Common myeloid progenitor, CD34-positive (primary cell): Measurements from ENCODE around the gene UNC13A.

Experiments used
- CTCF ChIA-PET: fragments of 350-600 bp; sonication (Branson Sonifier 250); formaldehyde crosslinking; loops from one replicate; lab custom pipeline; 2021; ENCODE audit warnings: antibody characterized with exemption; lab: Charles Lee
- POLR2A ChIA-PET: fragments of 350-600 bp; sonication (Branson Sonifier 250); formaldehyde crosslinking; loops from one replicate; lab custom pipeline; 2021; ENCODE audit warnings: antibody characterized with exemption; lab: Charles Lee
- DNase-seq, 3 donors: peaks; one replicate each; pipeline versions ENCODE4 v3.0.0 to v3.0.0-alpha.2; 2013
- H3K27ac ChIP-seq, 2 experiments: 1 replicate in 1 of 2; 2 replicates in 1 of 2; pipeline ENCODE4 v1.7.0; 2013; ENCODE audit warnings: inconsistent platforms in 2 of 2, low read length in 2 of 2, mild to moderate bottlenecking in 2 of 2, low read depth in 1 of 2, moderate library complexity in 1 of 2; ENCODE audit not compliant: severe bottlenecking in 2 of 2, insufficient read depth in 1 of 2, poor library complexity in 1 of 2
- H3K27me3 ChIP-seq, 5 experiments: replicated peaks in 2 of 5; 1 replicate in 3 of 5; 2 replicates in 2 of 5; pipeline versions ENCODE4 v1.6.1 to v1.7.0; 2013; ENCODE audit warnings: low read length in 4 of 5, mild to moderate bottlenecking in 2 of 5, moderate library complexity in 2 of 5, inconsistent platforms in 1 of 5; ENCODE audit not compliant: insufficient read depth in 5 of 5, control insufficient read depth in 4 of 5
- H3K36me3 ChIP-seq, 4 experiments: 1 replicate in 2 of 4; 2 replicates in 2 of 4; pipeline versions ENCODE4 v1.6.1 to v1.7.0; 2013; ENCODE audit warnings: low read length in 3 of 4, control low read depth in 1 of 4, mild to moderate bottlenecking in 1 of 4; ENCODE audit not compliant: control insufficient read depth in 4 of 4, insufficient read depth in 4 of 4
- H3K4me1 ChIP-seq, 4 experiments: 1 replicate in 3 of 4; 2 replicates in 1 of 4; pipeline versions ENCODE4 v1.6.1 to v1.7.1; 2013; ENCODE audit warnings: low read length in 3 of 4, mild to moderate bottlenecking in 3 of 4, control low read depth in 1 of 4, inconsistent platforms in 1 of 4, moderate library complexity in 1 of 4; ENCODE audit not compliant: control insufficient read depth in 4 of 4, insufficient read depth in 4 of 4; ENCODE audit errors: control extremely low read depth in 1 of 4
- H3K4me3 ChIP-seq, 7 experiments: 1 replicate in 4 of 7; 2 replicates in 3 of 7; pipeline versions ENCODE4 v1.5.1 to v1.7.0; 2013; ENCODE audit warnings: mild to moderate bottlenecking in 7 of 7, low read length in 6 of 7, moderate library complexity in 6 of 7, inconsistent platforms in 2 of 7, low read depth in 2 of 7, control low read depth in 1 of 7; ENCODE audit not compliant: insufficient read depth in 4 of 7, control insufficient read depth in 1 of 7; ENCODE audit errors: extremely low read depth in 1 of 7
- H3K9me3 ChIP-seq, 5 experiments: 1 replicate in 4 of 5; 2 replicates in 1 of 5; pipeline versions ENCODE4 v1.6.1 to v1.7.1; 2013; ENCODE audit warnings: low read length in 4 of 5, mild to moderate bottlenecking in 2 of 5, inconsistent platforms in 1 of 5, low read depth in 1 of 5, moderate library complexity in 1 of 5; ENCODE audit not compliant: control insufficient read depth in 4 of 5, insufficient read depth in 2 of 5; ENCODE audit errors: control extremely low read depth in 1 of 5
- WGBS: methylation state at CpG from one replicate; pipeline ENCODE4 v1.1.5; 2013; ENCODE audit not compliant: insufficient coverage; 5-methylcytosine and 5-hydroxymethylcytosine counted together

Gene UNC13A

GRCh38 chr19:17647071-17648020, 40.8 kb downstream of the UNC13A start:
- Histone ChIP-seq H3K27me3 (peaks cover 0 to 7% (median 0%) of the 10 kb centered on the region in 5 experiments), H3K36me3 (no peaks in the 10 kb centered on the region), H3K9me3 (no peaks in the 10 kb centered on the region), H3K4me1 (no peaks in the 10 kb centered on the region), H3K27ac (no peak overlapping the region), H3K4me3 (no peak overlapping the region)
- no peak for DNase-seq
- 94% methylated on average over 45 of the region's 50 CpGs for WGBS
- ChIA-PET POLR2A (no interaction called here), CTCF (interaction anchor here (1.0 kb wide), 1 partner anchor 109 kb away, joined by 3 read pairs; no protein-coding TSS in a partner anchor)

- H3K4me1 ChIP-seq, result no peaks in the 10 kb centered on the region
- H3K4me3 ChIP-seq, result no peak overlapping the region
- CTCF ChIA-PET, result no interaction called here
- H3K9me3 ChIP-seq, result no peaks in the 10 kb centered on the region
- WGBS, result 75% methylated on average over 8 of the region's 8 CpGs
- H3K36me3 ChIP-seq, result no peaks in the 10 kb centered on the region
- POLR2A ChIA-PET, result no interaction called here
- peak in 2 of 3 donors; percentile 11 to 14 for DNase-seq
- H3K27me3 ChIP-seq, result peaks cover 0 to 7% (median 0%) of the 10 kb centered on the region in 5 experiments
- H3K27ac ChIP-seq, result no peak overlapping the region
Measured at GRCh38 chr19:17646441-17646840, 41.7 kb downstream of the UNC13A start.

GRCh38 chr19:17645339-17645963, 42.7 kb downstream of the UNC13A start:
- ChIA-PET CTCF (no interaction called here), POLR2A (no interaction called here)
- Histone ChIP-seq H3K9me3 (no peaks in the 10 kb centered on the region), H3K36me3 (no peaks in the 10 kb centered on the region), H3K27me3 (peaks cover 0 to 7% (median 1%) of the 10 kb centered on the region in 5 experiments), H3K4me3 (no peak overlapping the region), H3K4me1 (no peaks in the 10 kb centered on the region), H3K27ac (no peak overlapping the region)
- WGBS, result 95% methylated on average over 20 of the region's 20 CpGs
- no peak for DNase-seq

- Histone ChIP-seq H3K27ac (no peak overlapping the region), H3K27me3 (peaks cover 0 to 11% (median 5%) of the 10 kb centered on the region in 5 experiments), H3K4me3 (no peak overlapping the region), H3K4me1 (no peaks in the 10 kb centered on the region), H3K36me3 (no peaks in the 10 kb centered on the region), H3K9me3 (no peaks in the 10 kb centered on the region)
- 96% methylated on average over 6 of the region's 8 CpGs for WGBS
- DNase-seq, result no peak
- POLR2A ChIA-PET, result no interaction called here
- CTCF ChIA-PET, result no interaction called here
Measured at GRCh38 chr19:17642656-17643055, 45.5 kb downstream of the UNC13A start.

GRCh38 chr19:17641846-17642245, 46.3 kb downstream of the UNC13A start:
- H3K9me3 ChIP-seq, result no peaks in the 10 kb centered on the region
- no peak for DNase-seq
- no peak overlapping the region for H3K4me3 ChIP-seq
- ChIA-PET POLR2A (no interaction called here), CTCF (no interaction called here)
- H3K27ac ChIP-seq, result no peak overlapping the region
- H3K27me3 ChIP-seq, result peaks cover 0 to 11% (median 5%) of the 10 kb centered on the region in 5 experiments
- WGBS, result 100% methylated on average over 1 of the region's 1 CpG
- H3K36me3 ChIP-seq, result no peaks in the 10 kb centered on the region
- H3K4me1 ChIP-seq, result no peaks in the 10 kb centered on the region

GRCh38 chr19:17641181-17641580, 47.0 kb downstream of the UNC13A start:
- DNase-seq, result no peak
- no peak overlapping the region for H3K4me3 ChIP-seq
- CTCF ChIA-PET, result no interaction called here
- no peaks in the 10 kb centered on the region for H3K4me1 ChIP-seq
- no peak overlapping the region for H3K27ac ChIP-seq
- WGBS, result 84% methylated on average over 12 of the region's 15 CpGs
- no peaks in the 10 kb centered on the region for H3K9me3 ChIP-seq
- POLR2A ChIA-PET, result no interaction called here
- peaks cover 0 to 9% (median 5%) of the 10 kb centered on the region in 5 experiments for H3K27me3 ChIP-seq
- no peaks in the 10 kb centered on the region for H3K36me3 ChIP-seq

- DNase-seq, result no peak
- H3K4me1 ChIP-seq, result no peaks in the 10 kb centered on the region
- WGBS, result 86% methylated on average over 1 of the region's 1 CpG
- no peak overlapping the region for H3K27ac ChIP-seq
- no peaks in the 10 kb centered on the region for H3K9me3 ChIP-seq
- POLR2A ChIA-PET, result no interaction called here
- peaks cover 0 to 1% (median 0%) of the 10 kb centered on the region in 5 experiments for H3K27me3 ChIP-seq
- CTCF ChIA-PET, result no interaction called here
- H3K4me3 ChIP-seq, result no peak overlapping the region
- no peaks in the 10 kb centered on the region for H3K36me3 ChIP-seq
Measured at GRCh38 chr19:17633700-17634099, 54.5 kb downstream of the UNC13A start.
